H1 (cell line): Measurements from ENCODE around the gene DDX4. TPM values are rescaled to one million over a fixed set of nuclear protein-coding genes. Genes with fewer than 3 reads are reported as not detected.

Experiments
- CTCF ChIA-PET: fragments of 300-600 bp; sonication (Branson Sonifier 250); formaldehyde crosslinking; loops from one replicate; lab custom pipeline; 2021; ENCODE audit not compliant: partially characterized antibody; lab: Charles Lee
- POLR2A ChIA-PET: fragments of 300-600 bp; sonication (Branson Sonifier 250); formaldehyde crosslinking; loops from one replicate; lab custom pipeline; 2021; ENCODE audit warnings: inconsistent platforms; ENCODE audit not compliant: partially characterized antibody; lab: Charles Lee
- DNase-seq, 2 experiments: peaks; one replicate each; pipeline versions ENCODE4 v3.0.0 to v3.0.0-alpha.2; 2010 to 2022; ENCODE audit warnings: low spot score in 2 of 2, low read depth in 1 of 2, mixed read lengths in 1 of 2
- FAIRE-seq: peaks from 2 replicates; lab custom pipeline; 2011; peaks lifted over from hg19 to GRCh38; lab: Jason Lieb, UNC
- H2AFZ ChIP-seq: 2 replicates; pipeline ENCODE4 v1.8.1; 2012; ENCODE audit warnings: low read length, inconsistent platforms
- H2AK5ac ChIP-seq: 2 replicates; pipeline ENCODE4 v1.6.1; 2013; ENCODE audit warnings: low read depth, low read length
- H2BK120ac ChIP-seq: replicated peaks from 2 replicates; pipeline ENCODE3; 2013; ENCODE audit warnings: low read depth, low read length, inconsistent platforms
- H2BK12ac ChIP-seq: 2 replicates; pipeline ENCODE4 v1.6.1; 2013; ENCODE audit warnings: low read depth, low read length
- H2BK15ac ChIP-seq: 2 replicates; pipeline ENCODE4 v1.6.1; 2013; ENCODE audit warnings: low read length
- H2BK20ac ChIP-seq: 2 replicates; pipeline ENCODE4 v1.6.1; 2013; ENCODE audit warnings: low read length
- H2BK5ac ChIP-seq: 2 replicates; pipeline ENCODE4 v1.6.1; 2013; ENCODE audit warnings: low read depth, low read length
- H3K14ac ChIP-seq: 2 replicates; pipeline ENCODE4 v1.6.1; 2013; ENCODE audit warnings: inconsistent platforms; ENCODE audit not compliant: insufficient read length
- H3K18ac ChIP-seq: 2 replicates; pipeline ENCODE4 v1.6.1; 2013; ENCODE audit warnings: low read length; ENCODE audit errors: extremely low read depth
- H3K23ac ChIP-seq: 2 replicates; pipeline ENCODE4 v1.6.1; 2013; ENCODE audit warnings: inconsistent platforms; ENCODE audit not compliant: insufficient read length
- H3K23me2 ChIP-seq: 2 replicates; pipeline ENCODE4 v1.6.1; 2013; ENCODE audit warnings: low read depth, low read length
- H3K27ac ChIP-seq: 2 replicates; pipeline ENCODE4 v1.6.1; 2011; ENCODE audit warnings: low read depth, low read length, inconsistent platforms
- H3K27me3 ChIP-seq, 4 experiments: replicated peaks in 1 of 4; 1 replicate in 1 of 4; 2 replicates in 3 of 4; pipeline versions ENCODE4 v1.6.1 to v1.8.1; 2011 to 2013; ENCODE audit warnings: low read length in 3 of 4, mild to moderate bottlenecking in 3 of 4, inconsistent platforms in 2 of 4, mixed read lengths in 2 of 4, moderate library complexity in 1 of 4; ENCODE audit not compliant: control insufficient read depth in 3 of 4, insufficient read depth in 3 of 4; ENCODE audit errors: extremely low read depth in 1 of 4
- H3K36me3 ChIP-seq, 4 experiments: 2 replicates each; pipeline versions ENCODE4 v1.6.1 to v1.8.1; 2011 to 2013; ENCODE audit warnings: mild to moderate bottlenecking in 4 of 4, low read length in 3 of 4, moderate library complexity in 2 of 4, control low read depth in 1 of 4, inconsistent platforms in 1 of 4; ENCODE audit not compliant: insufficient read depth in 4 of 4, control insufficient read depth in 2 of 4
- H3K4ac ChIP-seq: replicated peaks from 2 replicates; pipeline ENCODE3; 2013; ENCODE audit warnings: low read length, low read depth, mixed read lengths, inconsistent platforms; ENCODE audit not compliant: insufficient read length
- H3K4me1 ChIP-seq, 4 experiments: replicated peaks in 1 of 4; 1 replicate in 1 of 4; 2 replicates in 3 of 4; pipeline versions ENCODE4 v1.6.1 to v1.8.1; 2011 to 2013; ENCODE audit warnings: low read length in 3 of 4, inconsistent platforms in 2 of 4, mixed read lengths in 1 of 4; ENCODE audit not compliant: insufficient read depth in 4 of 4, control insufficient read depth in 3 of 4
- H3K4me2 ChIP-seq, 2 experiments: 2 replicates each; pipeline versions ENCODE4 v1.6.1 to v1.8.1; 2011 to 2013; ENCODE audit warnings: low read depth in 2 of 2, low read length in 2 of 2, control low read depth in 1 of 2, inconsistent platforms in 1 of 2, mild to moderate bottlenecking in 1 of 2; ENCODE audit not compliant: insufficient read depth in 1 of 2
- H3K4me3 ChIP-seq, 4 experiments: fragments of 200-600, 300-600 bp in 1 of 4; sonication (generic), shearing (Covaris generic), sonication (Bioruptor Twin) in 1 of 4; 2 replicates each; pipeline versions ENCODE4 v1.5.1 to v1.8.1; 2011 to 2016; ENCODE audit warnings: low read length in 4 of 4, low read depth in 3 of 4, control low read depth in 2 of 4, inconsistent platforms in 2 of 4, mild to moderate bottlenecking in 2 of 4, mixed read lengths in 1 of 4, moderate library complexity in 1 of 4; ENCODE audit not compliant: insufficient read depth in 2 of 4; ENCODE audit errors: extremely low read depth in 1 of 4
- H3K56ac ChIP-seq: replicated peaks from 2 replicates; pipeline ENCODE3; 2013; ENCODE audit warnings: low read depth, mild to moderate bottlenecking, mixed read lengths, low read length, inconsistent platforms; ENCODE audit not compliant: insufficient read length
- H3K79me1 ChIP-seq: 2 replicates; pipeline ENCODE4 v1.6.1; 2013; ENCODE audit warnings: low read depth, low read length, control low read depth
- H3K79me2 ChIP-seq, 2 experiments: 2 replicates each; pipeline versions ENCODE4 v1.6.1 to v1.8.1; 2012 to 2013; ENCODE audit warnings: low read length in 2 of 2, mild to moderate bottlenecking in 2 of 2, inconsistent platforms in 1 of 2; ENCODE audit not compliant: insufficient read depth in 2 of 2, control insufficient read depth in 1 of 2
- H3K9ac ChIP-seq, 4 experiments: replicated peaks in 1 of 4; 1 replicate in 1 of 4; 2 replicates in 3 of 4; pipeline versions ENCODE4 v1.6.1 to v1.8.1; 2011 to 2013; ENCODE audit warnings: low read depth in 3 of 4, low read length in 3 of 4, control low read depth in 2 of 4, mild to moderate bottlenecking in 2 of 4, moderate library complexity in 2 of 4, inconsistent platforms in 1 of 4; ENCODE audit errors: extremely low read depth in 1 of 4
- H3K9me3 ChIP-seq, 2 experiments: 2 replicates each; pipeline versions ENCODE4 v1.6.1 to v1.8.1; 2012 to 2013; ENCODE audit warnings: mild to moderate bottlenecking in 2 of 2, moderate library complexity in 2 of 2, control low read depth in 1 of 2, inconsistent platforms in 1 of 2, low read depth in 1 of 2, low read length in 1 of 2, mixed read lengths in 1 of 2; ENCODE audit not compliant: insufficient read depth in 2 of 2
- H4K20me1 ChIP-seq, 2 experiments: replicated peaks in 1 of 2; 2 replicates each; pipeline versions ENCODE3 to v1.8.1; 2011 to 2013; ENCODE audit warnings: inconsistent platforms in 2 of 2, low read length in 2 of 2, mild to moderate bottlenecking in 1 of 2; ENCODE audit not compliant: insufficient read depth in 2 of 2, control insufficient read depth in 1 of 2
- H4K5ac ChIP-seq: 2 replicates; pipeline ENCODE4 v1.6.1; 2013; ENCODE audit warnings: low read length, low read depth, mixed read lengths, inconsistent platforms; ENCODE audit not compliant: insufficient read length
- H4K8ac ChIP-seq: 2 replicates; pipeline ENCODE4 v1.8.0; 2013; ENCODE audit warnings: mild to moderate bottlenecking, moderate library complexity, low read length, inconsistent platforms; ENCODE audit not compliant: insufficient read depth; ENCODE audit errors: extremely low read depth
- H4K91ac ChIP-seq: replicated peaks from 2 replicates; pipeline ENCODE3; 2013; ENCODE audit warnings: low read length, mixed read lengths, inconsistent platforms; ENCODE audit not compliant: insufficient read length
- CBX5 ChIP-seq: fragments of 300-800, 300-1000 bp; sonication (generic); IDR thresholded peaks from 2 replicates; pipeline ENCODE4 v1.7.1; 2016; ENCODE audit warnings: antibody characterized with exemption, low read length, low read depth
- CBX8 ChIP-seq: fragments of 300-800, 300-1000 bp; sonication (generic); IDR thresholded peaks from 2 replicates; pipeline ENCODE4 v1.7.1; 2016; ENCODE audit warnings: low read depth, low read length, borderline replicate concordance
- CHD2 ChIP-seq: IDR thresholded peaks from 2 replicates; pipeline ENCODE4 v1.6.1; 2012; ENCODE audit warnings: low read length, improper control_type of control experiment
- JUN ChIP-seq: IDR thresholded peaks from 2 replicates; pipeline ENCODE4 v1.6.1; 2011; ENCODE audit warnings: low read depth, mild to moderate bottlenecking, improper control_type of control experiment, low read length
- RFX5 ChIP-seq: IDR thresholded peaks from 2 replicates; pipeline ENCODE4 v1.6.1; 2011; ENCODE audit warnings: low read depth, low read length, improper control_type of control experiment, borderline replicate concordance
- RXRA ChIP-seq: IDR thresholded peaks from 2 replicates; pipeline ENCODE4 v1.6.1; 2011; ENCODE audit warnings: low read depth, mild to moderate bottlenecking, low read length, moderate library complexity; ENCODE audit not compliant: insufficient read depth
- SIRT6 ChIP-seq: IDR thresholded peaks from one replicate; pipeline ENCODE4 v1.7.1; 2012; ENCODE audit warnings: low read length, inconsistent platforms
- USF2 ChIP-seq: IDR thresholded peaks from 2 replicates; pipeline ENCODE4 v1.6.1; 2011; ENCODE audit warnings: low read length, improper control_type of control experiment
- polyA plus RNA-seq, 7 experiments: library from polyadenylated mRNA; depleted of rRNA in 3 of 7; stranded (reverse) in 5 of 7; unstranded in 2 of 7; fragments of >200 nt in 5 of 7; fragments of 200-250 nt in 2 of 7; gene quantifications; 1 replicate in 5 of 7; 2 replicates in 1 of 7; 4 replicates in 1 of 7; pipeline versions ENCODE4 v1.2.1 to v1.2.3, GENCODE V29; 2011 to 2013; ENCODE audit warnings: missing spikeins in 2 of 7, mixed read lengths in 2 of 7
- total RNA-seq: library from RNA; stranded (reverse); fragmentation: NEBNext Ultra II Directional; extraction: Animal tissue kit (Norgen Biotek cat#: 25700); gene quantifications from 2 replicates; pipeline ENCODE4 v1.2.1, GENCODE V29; 2021

Gene DDX4
- total and polyA plus RNA-seq, 2 of the 8 experiments (the other 6 are each of a cell fraction or from before 2014, with no cell fraction given), result 0.15 TPM; not detected in 1

- Histone ChIP-seq H3K18ac (no peak overlapping the region), H3K4ac (no peak overlapping the region), H2BK20ac (no peak overlapping the region), H2AK5ac (no peak overlapping the region), H4K20me1 (no peaks in the 10 kb centered on the region), H2BK120ac (no peak overlapping the region), H2BK12ac (no peak overlapping the region), H3K4me3 (no peak overlapping the region), H4K5ac (no peak overlapping the region), H3K4me2 (no peak overlapping the region), H4K91ac (no peak overlapping the region), H3K4me1 (peaks cover 0 to 3% (median under 1%) of the 10 kb centered on the region in 4 experiments; a peak in 2 of 7 replicates), H3K23ac (no peak overlapping the region), H2BK15ac (no peak overlapping the region), H3K23me2 (peaks cover 9% of the 10 kb centered on the region; the same call in 1 of the 2 replicates), H3K56ac (no peak overlapping the region), H2AFZ (no peak overlapping the region), H3K79me2 (peaks cover 0 to 9% of the 10 kb centered on the region in 2 experiments; a peak in 3 of 4 replicates), H3K36me3 (peaks cover 0 to 17% (median 2%) of the 10 kb centered on the region in 4 experiments; a peak in 1 of 8 replicates), H3K9ac (no peak overlapping the region), H3K27me3 (no peaks in the 10 kb centered on the region), H3K27ac (no peak overlapping the region), H3K9me3 (no peaks in the 10 kb centered on the region), H3K79me1 (0 out of 2 replicates have a peak, but pooled peaks cover 4% of the 10 kb centered on the region), H2BK5ac (no peak overlapping the region), H3K14ac (no peak overlapping the region), H4K8ac (no peak overlapping the region)
- POLR2A ChIA-PET, result no interaction called here
- CTCF ChIA-PET, result interaction anchor here (2.5 kb wide), 1 partner anchor 17 kb away, joined by 7 read pairs; no protein-coding TSS in a partner anchor
- FAIRE-seq (no peak), DNase-seq (no peak)
- TF ChIP-seq CBX8 (no peak), CBX5 (no peak), CHD2 (no peak), JUN (no peak), RFX5 (no peak), SIRT6 (no peak), RXRA (no peak), USF2 (no peak)
Observed at GRCh38 chr5:55708732-55709131, 29.1 kb upstream of the DDX4 start.
